HepG2 (cell line): ENCODE data around the gene EPHA2. TPM values are rescaled to one million over a fixed set of nuclear protein-coding genes. Genes with fewer than 3 reads are reported as not detected.
A peak's percentile ranks its signal among the peaks of the same experiment; 100 is the strongest.

Experiments
- ARID2 ChIP-seq: sonication (generic); formaldehyde crosslinking; IDR thresholded peaks from 2 replicates; pipeline ENCODE4 v1.8.1; 2022; ENCODE audit warnings: mild to moderate bottlenecking, missing genetic modification reagents, borderline replicate concordance
- ARNT2 ChIP-seq: sonication (generic); formaldehyde crosslinking; IDR thresholded peaks from 2 replicates; pipeline ENCODE4 v1.8.0; 2022; ENCODE audit warnings: mild to moderate bottlenecking, low read depth, missing genetic modification reagents, moderate library complexity
- GABPA ChIP-seq, 2 experiments: IDR thresholded peaks; 2 replicates each; pipeline ENCODE4 v1.6.1; 2011 to 2016; ENCODE audit warnings: low read depth in 2 of 2, low read length in 1 of 2, missing biosample characterization in 1 of 2, missing genetic modification characterization in 1 of 2
- ONECUT2 ChIP-seq: sonication (generic); formaldehyde crosslinking; IDR thresholded peaks from 2 replicates; pipeline ENCODE4 v1.4.0; 2020; ENCODE audit warnings: missing genetic modification reagents
- POLR2AphosphoS2 ChIP-seq: IDR thresholded peaks from 2 replicates; pipeline ENCODE4 v1.6.1; 2011; ENCODE audit warnings: low read depth, low read length, improper control_type of control experiment
- RFX1 ChIP-seq: fragments of 450-650 bp; IDR thresholded peaks from 2 replicates; pipeline ENCODE4 v1.6.1; 2017
- THYN1 ChIP-seq: sonication (generic); formaldehyde crosslinking; IDR thresholded peaks from 2 replicates; pipeline ENCODE4 v1.8.1; 2023; ENCODE audit warnings: low read depth, mild to moderate bottlenecking, moderate library complexity, missing genetic modification reagents, borderline replicate concordance
- TP53 ChIP-seq: sonication (generic); formaldehyde crosslinking; conservative IDR thresholded peaks from 2 replicates; pipeline ENCODE4 v1.4.0; 2020; ENCODE audit warnings: missing genetic modification reagents
- ZBTB3 ChIP-seq: sonication (generic); formaldehyde crosslinking; IDR thresholded peaks from 2 replicates; pipeline ENCODE4 v1.4.0; 2020; ENCODE audit warnings: low read depth, mild to moderate bottlenecking, moderate library complexity, missing genetic modification reagents, borderline replicate concordance
- ZNF367 ChIP-seq: sonication (generic); formaldehyde crosslinking; IDR thresholded peaks from 2 replicates; pipeline ENCODE4 v1.4.0; 2020; ENCODE audit warnings: missing genetic modification reagents, borderline replicate concordance
- ZNF44 ChIP-seq: sonication (generic); formaldehyde crosslinking; IDR thresholded peaks from 2 replicates; pipeline ENCODE4 v1.5.1; 2020; ENCODE audit warnings: mild to moderate bottlenecking, missing genetic modification reagents
- ZNF616 ChIP-seq: sonication (generic); formaldehyde crosslinking; IDR thresholded peaks from 2 replicates; pipeline ENCODE4 v1.5.0; 2020; ENCODE audit warnings: low read depth, mild to moderate bottlenecking, missing genetic modification reagents
- polyA plus RNA-seq, 8 experiments: library from polyadenylated mRNA; depleted of rRNA in 3 of 8; stranded (reverse) in 7 of 8; unstranded in 1 of 8; fragments of >200 nt; fragmentation: Illumina TruSeq in 4 of 8; extraction: Trizol in 4 of 8; gene quantifications; 2 replicates each; pipeline versions ENCODE4 v1.2.1 to v1.2.3, GENCODE V29; 2011 to 2016; ENCODE audit warnings: low read depth in 4 of 8, missing spikeins in 1 of 8, mixed read lengths in 1 of 8; ENCODE audit not compliant: insufficient read depth in 1 of 8
- total RNA-seq, 5 experiments: library from RNA; depleted of rRNA; stranded (reverse); fragments of >200 nt; fragmentation: Illumina TruSeq; extraction: Trizol; gene quantifications; 2 replicates each; pipeline ENCODE4 v1.2.3, GENCODE V29; 2016; ENCODE audit warnings: low read depth in 1 of 5
- TF ChIP-seq, protein P1 (sequence below): sonication (generic); formaldehyde crosslinking; IDR thresholded peaks from 2 replicates; pipeline ENCODE4 v1.5.0; 2020; ENCODE audit warnings: mild to moderate bottlenecking, low read depth, missing genetic modification reagents, borderline replicate concordance
- TF ChIP-seq, protein P2 (sequence below): sonication (generic); formaldehyde crosslinking; IDR thresholded peaks from 2 replicates; pipeline ENCODE4 v1.9.0; 2021; ENCODE audit warnings: missing genetic modification reagents, borderline replicate concordance
- TF ChIP-seq, protein P3 (sequence below): sonication (generic); formaldehyde crosslinking; IDR thresholded peaks from 2 replicates; pipeline ENCODE4 v1.5.1; 2020; ENCODE audit warnings: mild to moderate bottlenecking, missing genetic modification reagents
- TF ChIP-seq, protein P4 (sequence below): sonication (generic); formaldehyde crosslinking; IDR thresholded peaks from 2 replicates; pipeline ENCODE4 v1.8.0; 2022; ENCODE audit warnings: mild to moderate bottlenecking, missing genetic modification reagents
- TF ChIP-seq, protein P5 (sequence below): sonication (generic); formaldehyde crosslinking; IDR thresholded peaks from 2 replicates; pipeline ENCODE4 v1.4.0; 2020; ENCODE audit warnings: mild to moderate bottlenecking, missing genetic modification reagents
- TF ChIP-seq, protein P6 (sequence below): sonication (generic); formaldehyde crosslinking; IDR thresholded peaks from 2 replicates; pipeline ENCODE4 v1.5.0; 2020; ENCODE audit warnings: missing genetic modification reagents

Gene EPHA2
- total and polyA plus RNA-seq, 2 of the 13 experiments (the other 11 are each of a cell fraction or from before 2014, with no cell fraction given), result 33.6 to 53.6 TPM

DNA sequence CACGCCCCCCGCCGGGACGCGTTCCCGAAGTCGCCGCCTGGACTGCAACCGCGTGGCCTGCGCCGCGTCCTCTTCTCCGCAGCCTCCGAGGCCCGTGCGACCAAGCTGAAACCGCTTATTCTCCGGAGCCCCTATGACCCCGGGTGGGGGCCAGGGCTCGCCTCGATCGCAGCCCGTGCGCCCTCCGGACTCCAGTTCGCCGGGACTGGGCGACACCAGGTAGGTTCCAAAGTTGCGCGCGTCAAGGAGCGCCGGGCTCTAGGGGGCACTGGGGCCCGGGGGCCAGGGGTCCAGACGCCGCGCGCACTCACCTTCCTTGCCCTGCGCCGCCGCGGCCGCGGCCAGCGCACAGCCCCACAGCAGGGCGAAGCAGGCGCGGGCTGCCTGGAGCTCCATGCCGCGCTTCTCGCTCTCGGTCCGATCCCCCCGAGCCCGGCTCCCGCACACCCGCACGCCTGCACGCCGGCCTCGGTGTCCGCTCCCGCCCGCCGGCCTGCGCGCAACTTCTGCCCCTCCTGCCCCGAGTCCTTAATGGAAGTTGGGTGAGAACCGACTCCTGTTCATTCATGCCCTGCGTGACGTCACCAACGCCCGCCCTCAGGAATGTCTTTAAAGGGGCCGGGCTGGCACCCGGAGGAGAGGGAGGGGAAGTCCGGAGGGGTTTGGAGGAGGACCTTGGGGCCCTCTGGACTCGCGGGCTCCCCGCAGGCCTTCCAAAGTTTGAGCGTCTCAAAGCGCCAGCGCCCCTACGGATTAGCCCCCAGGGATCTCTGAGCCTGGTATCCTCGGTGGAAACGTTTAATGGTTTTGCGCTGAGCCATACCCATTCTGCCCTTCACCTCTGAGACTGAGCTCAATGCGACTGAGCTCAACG lies at the start of gene EPHA2 (continued):
- no peak for TF ChIP-seq ARID2 (CRISPR knock-in tag)
- TF ChIP-seq, protein P1, sequence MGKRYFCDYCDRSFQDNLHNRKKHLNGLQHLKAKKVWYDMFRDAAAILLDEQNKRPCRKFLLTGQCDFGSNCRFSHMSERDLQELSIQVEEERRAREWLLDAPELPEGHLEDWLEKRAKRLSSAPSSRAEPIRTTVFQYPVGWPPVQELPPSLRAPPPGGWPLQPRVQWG, result no peak
- TF ChIP-seq RFX1, result no peak
- TF ChIP-seq, protein P2, sequence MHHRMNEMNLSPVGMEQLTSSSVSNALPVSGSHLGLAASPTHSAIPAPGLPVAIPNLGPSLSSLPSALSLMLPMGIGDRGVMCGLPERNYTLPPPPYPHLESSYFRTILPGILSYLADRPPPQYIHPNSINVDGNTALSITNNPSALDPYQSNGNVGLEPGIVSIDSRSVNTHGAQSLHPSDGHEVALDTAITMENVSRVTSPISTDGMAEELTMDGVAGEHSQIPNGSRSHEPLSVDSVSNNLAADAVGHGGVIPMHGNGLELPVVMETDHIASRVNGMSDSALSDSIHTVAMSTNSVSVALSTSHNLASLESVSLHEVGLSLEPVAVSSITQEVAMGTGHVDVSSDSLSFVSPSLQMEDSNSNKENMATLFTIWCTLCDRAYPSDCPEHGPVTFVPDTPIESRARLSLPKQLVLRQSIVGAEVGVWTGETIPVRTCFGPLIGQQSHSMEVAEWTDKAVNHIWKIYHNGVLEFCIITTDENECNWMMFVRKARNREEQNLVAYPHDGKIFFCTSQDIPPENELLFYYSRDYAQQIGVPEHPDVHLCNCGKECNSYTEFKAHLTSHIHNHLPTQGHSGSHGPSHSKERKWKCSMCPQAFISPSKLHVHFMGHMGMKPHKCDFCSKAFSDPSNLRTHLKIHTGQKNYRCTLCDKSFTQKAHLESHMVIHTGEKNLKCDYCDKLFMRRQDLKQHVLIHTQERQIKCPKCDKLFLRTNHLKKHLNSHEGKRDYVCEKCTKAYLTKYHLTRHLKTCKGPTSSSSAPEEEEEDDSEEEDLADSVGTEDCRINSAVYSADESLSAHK, result no peak
- TF ChIP-seq ARNT2, result peak; percentile 87
- TF ChIP-seq ZNF44 (CRISPR knock-in tag), result no peak
- TF ChIP-seq, protein P3, sequence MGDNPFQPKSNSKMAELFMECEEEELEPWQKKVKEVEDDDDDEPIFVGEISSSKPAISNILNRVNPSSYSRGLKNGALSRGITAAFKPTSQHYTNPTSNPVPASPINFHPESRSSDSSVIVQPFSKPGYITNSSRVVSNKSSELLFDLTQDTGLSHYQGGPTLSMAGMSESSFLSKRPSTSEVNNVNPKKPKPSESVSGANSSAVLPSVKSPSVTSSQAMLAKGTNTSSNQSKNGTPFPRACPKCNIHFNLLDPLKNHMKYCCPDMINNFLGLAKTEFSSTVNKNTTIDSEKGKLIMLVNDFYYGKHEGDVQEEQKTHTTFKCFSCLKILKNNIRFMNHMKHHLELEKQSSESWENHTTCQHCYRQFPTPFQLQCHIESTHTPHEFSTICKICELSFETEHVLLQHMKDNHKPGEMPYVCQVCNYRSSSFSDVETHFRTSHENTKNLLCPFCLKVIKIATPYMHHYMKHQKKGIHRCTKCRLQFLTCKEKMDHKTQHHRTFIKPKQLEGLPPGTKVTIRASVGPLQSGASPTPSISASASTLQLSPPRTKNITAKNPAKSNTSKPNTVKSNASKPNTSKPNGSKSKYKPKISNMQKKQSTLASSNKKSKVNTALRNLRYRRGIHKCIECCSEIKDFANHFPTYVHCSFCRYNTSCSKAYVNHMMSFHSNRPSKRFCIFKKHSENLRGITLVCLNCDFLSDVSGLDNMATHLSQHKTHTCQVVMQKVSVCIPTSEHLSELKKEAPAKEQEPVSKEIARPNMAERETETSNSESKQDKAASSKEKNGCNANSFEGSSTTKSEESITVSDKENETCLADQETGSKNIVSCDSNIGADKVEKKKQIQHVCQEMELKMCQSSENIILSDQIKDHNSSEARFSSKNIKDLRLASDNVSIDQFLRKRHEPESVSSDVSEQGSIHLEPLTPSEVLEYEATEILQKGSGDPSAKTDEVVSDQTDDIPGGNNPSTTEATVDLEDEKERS (CRISPR knock-in tag), result no peak
- TF ChIP-seq, protein P4, sequence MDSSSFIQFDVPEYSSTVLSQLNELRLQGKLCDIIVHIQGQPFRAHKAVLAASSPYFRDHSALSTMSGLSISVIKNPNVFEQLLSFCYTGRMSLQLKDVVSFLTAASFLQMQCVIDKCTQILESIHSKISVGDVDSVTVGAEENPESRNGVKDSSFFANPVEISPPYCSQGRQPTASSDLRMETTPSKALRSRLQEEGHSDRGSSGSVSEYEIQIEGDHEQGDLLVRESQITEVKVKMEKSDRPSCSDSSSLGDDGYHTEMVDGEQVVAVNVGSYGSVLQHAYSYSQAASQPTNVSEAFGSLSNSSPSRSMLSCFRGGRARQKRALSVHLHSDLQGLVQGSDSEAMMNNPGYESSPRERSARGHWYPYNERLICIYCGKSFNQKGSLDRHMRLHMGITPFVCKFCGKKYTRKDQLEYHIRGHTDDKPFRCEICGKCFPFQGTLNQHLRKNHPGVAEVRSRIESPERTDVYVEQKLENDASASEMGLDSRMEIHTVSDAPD (CRISPR knock-in tag), result no peak
- TF ChIP-seq ZNF367 (CRISPR knock-in tag), result no peak
- TF ChIP-seq, protein P5, sequence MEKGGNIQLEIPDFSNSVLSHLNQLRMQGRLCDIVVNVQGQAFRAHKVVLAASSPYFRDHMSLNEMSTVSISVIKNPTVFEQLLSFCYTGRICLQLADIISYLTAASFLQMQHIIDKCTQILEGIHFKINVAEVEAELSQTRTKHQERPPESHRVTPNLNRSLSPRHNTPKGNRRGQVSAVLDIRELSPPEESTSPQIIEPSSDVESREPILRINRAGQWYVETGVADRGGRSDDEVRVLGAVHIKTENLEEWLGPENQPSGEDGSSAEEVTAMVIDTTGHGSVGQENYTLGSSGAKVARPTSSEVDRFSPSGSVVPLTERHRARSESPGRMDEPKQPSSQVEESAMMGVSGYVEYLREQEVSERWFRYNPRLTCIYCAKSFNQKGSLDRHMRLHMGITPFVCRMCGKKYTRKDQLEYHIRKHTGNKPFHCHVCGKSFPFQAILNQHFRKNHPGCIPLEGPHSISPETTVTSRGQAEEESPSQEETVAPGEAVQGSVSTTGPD (CRISPR knock-in tag), result no peak
- no peak for TF ChIP-seq ZNF616 (CRISPR knock-in tag)
- TF ChIP-seq THYN1 (CRISPR knock-in tag), result no peak
- TF ChIP-seq ZBTB3 (CRISPR knock-in tag), result no peak
- no peak for TF ChIP-seq TP53 (CRISPR knock-in tag)
- TF ChIP-seq GABPA (IDR thresholded peaks at IDR 0.05; ENCODE audit: low read depth, low read length), result no peak
- peak; percentile 48 for TF ChIP-seq GABPA (CRISPR knock-in tag; IDR thresholded peaks at IDR 0.05; ENCODE audit: low read depth)
- peak; percentile 75; the same call in 1 of the 2 replicates for TF ChIP-seq POLR2AphosphoS2
- TF ChIP-seq, protein P6, sequence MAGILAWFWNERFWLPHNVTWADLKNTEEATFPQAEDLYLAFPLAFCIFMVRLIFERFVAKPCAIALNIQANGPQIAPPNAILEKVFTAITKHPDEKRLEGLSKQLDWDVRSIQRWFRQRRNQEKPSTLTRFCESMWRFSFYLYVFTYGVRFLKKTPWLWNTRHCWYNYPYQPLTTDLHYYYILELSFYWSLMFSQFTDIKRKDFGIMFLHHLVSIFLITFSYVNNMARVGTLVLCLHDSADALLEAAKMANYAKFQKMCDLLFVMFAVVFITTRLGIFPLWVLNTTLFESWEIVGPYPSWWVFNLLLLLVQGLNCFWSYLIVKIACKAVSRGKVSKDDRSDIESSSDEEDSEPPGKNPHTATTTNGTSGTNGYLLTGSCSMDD (CRISPR knock-in tag), result no peak
- no peak for TF ChIP-seq ONECUT2
